ENCODE results near the gene BOLA3. TPM values are rescaled to one million over a fixed set of nuclear protein-coding genes. Genes with fewer than 3 reads are reported as not detected.

The BOLA3 gene
- total RNA-seq, 2 donors from 2014 or later: 50.0 to 77.5 TPM

GRCh38 chr2:74179063-74179865 lies 31.6 kb upstream of the BOLA3 start:
- Histone ChIP-seq H3K4me1 (replicated peaks) (no peaks in the 10 kb centered on the region), H3K36me3 (no peaks in the 10 kb centered on the region), H3K27me3 (replicated peaks; ENCODE audit: insufficient read depth) (no peaks in the 10 kb centered on the region), H3K27ac (peak overlapping the region; percentile 90 to 97), H3K4me3 (peak overlapping the region; percentile 71 to 98), H3K9me3 (no peaks in the 10 kb centered on the region)
- intact Hi-C loops (cut with DNase I): no loop called here
- 51% methylated on average over 25 of the region's 25 CpGs for WGBS
- TF ChIP-seq POLR2A (IDR thresholded peaks at IDR 0.05) (no peak), CTCF (IDR thresholded peaks at IDR 0.05) (peak in 2 of 4 experiments; percentile 19 to 21)
- no peak for DNase-seq (ENCODE audit: low spot score)

GRCh38 chr2:74178211-74179062 lies 30.7 kb upstream of the BOLA3 start, which contains the start of gene MOB1A:
Gene MOB1A, minus strand, starts transcription at chr2:74178879. Its CDS starts 205 bp downstream, at chr2:74178674.
- Histone ChIP-seq H3K27ac (peak within 1 kb of the TSS; percentile 90 to 97), H3K27me3 (replicated peaks; ENCODE audit: insufficient read depth) (no peaks in the 10 kb centered on the region), H3K4me3 (peak within 1 kb of the TSS; percentile 71 to 98), H3K36me3 (no peaks in the 10 kb centered on the region), H3K4me1 (replicated peaks) (no peaks in the 10 kb centered on the region), H3K9me3 (no peaks in the 10 kb centered on the region)
- intact Hi-C loops (cut with DNase I): no loop called here
- under 1% methylated on average over 81 of the region's 84 CpGs for WGBS
- TF ChIP-seq POLR2AphosphoS5 (IDR thresholded peaks at IDR 0.05): peak; percentile 98
- TF ChIP-seq CTCF (IDR thresholded peaks at IDR 0.05): no peak
- peak; percentile 89 for TF ChIP-seq POLR2A (IDR thresholded peaks at IDR 0.05)
- peak; percentile 98 for DNase-seq (ENCODE audit: low spot score)

GRCh38 chr2:74177696-74178095 lies 30.0 kb upstream of the BOLA3 start:
- H3K4me3 ChIP-seq: peak overlapping the region; percentile 71 to 98
- DNase-seq (ENCODE audit: low spot score): no peak
- no peaks in the 10 kb centered on the region for H3K27me3 ChIP-seq (replicated peaks; ENCODE audit: insufficient read depth)
- H3K9me3 ChIP-seq: no peaks in the 10 kb centered on the region
- H3K4me1 ChIP-seq (replicated peaks): no peaks in the 10 kb centered on the region
- H3K36me3 ChIP-seq: no peaks in the 10 kb centered on the region
- intact Hi-C loops (cut with DNase I): no loop called here
- TF ChIP-seq POLR2A (IDR thresholded peaks at IDR 0.05): no peak
- TF ChIP-seq CTCF (IDR thresholded peaks at IDR 0.05): no peak
- TF ChIP-seq POLR2AphosphoS5 (IDR thresholded peaks at IDR 0.05): no peak
- peak overlapping the region; percentile 90 to 97 for H3K27ac ChIP-seq

- H3K4me3 ChIP-seq: no peak overlapping the region
- intact Hi-C loops (cut with DNase I): no loop called here
- DNase-seq (ENCODE audit: low spot score): no peak
- no peak for TF ChIP-seq POLR2AphosphoS5 (IDR thresholded peaks at IDR 0.05)
- no peak for TF ChIP-seq CTCF (IDR thresholded peaks at IDR 0.05)
- TF ChIP-seq POLR2A (IDR thresholded peaks at IDR 0.05): no peak
- WGBS: 93% methylated on average over 1 of the region's 1 CpG
- no peaks in the 10 kb centered on the region for H3K27me3 ChIP-seq (replicated peaks; ENCODE audit: insufficient read depth)
- no peak overlapping the region for H3K27ac ChIP-seq
- peaks cover 0 to 5% of the 10 kb centered on the region in 2 donors for H3K36me3 ChIP-seq
- no peaks in the 10 kb centered on the region for H3K4me1 ChIP-seq (replicated peaks)
- H3K9me3 ChIP-seq: no peaks in the 10 kb centered on the region
Observed at GRCh38 chr2:74174909-74175308, 27.2 kb upstream of the BOLA3 start.

Data from prostate gland (tissue), 2 donors.